A673 (cell line): Measurements from ENCODE around the gene PTGIS. TPM values are rescaled to one million over a fixed set of nuclear protein-coding genes. Genes with fewer than 3 reads are reported as not detected.

ENCODE experiments used
- BruUV-seq: library from RNA; stranded (reverse); fragments of 400-500 nt; replicated peaks from 2 replicates; lab custom pipeline; 2021; lab: Mats Ljungman, UMichigan
- CTCF ChIA-PET: fragments of 300-600 bp; sonication (Branson Sonifier 250); formaldehyde crosslinking; loops from one replicate; lab custom pipeline; 2022; ENCODE audit warnings: antibody characterized with exemption; lab: Charles Lee
- POLR2A ChIA-PET: fragments of 300-600 bp; sonication (Branson Sonifier 250); formaldehyde crosslinking; loops from one replicate; lab custom pipeline; 2022; ENCODE audit warnings: antibody characterized with exemption; ENCODE audit not compliant: low non-redundant PET; lab: Charles Lee
- DNase-seq: peaks from one replicate; pipeline ENCODE4 v3.0.0-alpha.2; 2015; ENCODE audit warnings: low spot score
- H3K27ac ChIP-seq: fragments of 200-600 bp; sonication (generic); 2 replicates; pipeline ENCODE4 v1.5.1; 2016; ENCODE audit warnings: mixed run types, low read depth, mild to moderate bottlenecking, mixed read lengths, antibody characterized with exemption, low read length; ENCODE audit not compliant: poor library complexity, severe bottlenecking
- H3K27me3 ChIP-seq: fragments of 200-600 bp; sonication (generic); replicated peaks from 2 replicates; pipeline ENCODE4 v1.6.1; 2017; ENCODE audit warnings: mixed run types, low read depth, mild to moderate bottlenecking, mixed read lengths, antibody characterized with exemption, low read length; ENCODE audit not compliant: insufficient read depth, poor library complexity
- H3K36me3 ChIP-seq: fragments of 200-600 bp; sonication (generic); 2 replicates; pipeline ENCODE4 v1.6.1; 2016; ENCODE audit warnings: mixed run types, mild to moderate bottlenecking, mixed read lengths, antibody characterized with exemption, low read length; ENCODE audit not compliant: insufficient read depth, poor library complexity, severe bottlenecking
- H3K4me1 ChIP-seq: fragments of 200-600 bp; sonication (generic); 2 replicates; pipeline ENCODE4 v1.6.1; 2017; ENCODE audit warnings: mixed run types, mild to moderate bottlenecking, mixed read lengths, antibody characterized with exemption, low read length; ENCODE audit not compliant: insufficient read depth, poor library complexity, severe bottlenecking
- H3K4me3 ChIP-seq: fragments of 200-600 bp; sonication (generic); 2 replicates; pipeline ENCODE4 v1.5.1; 2016; ENCODE audit warnings: low read depth, mixed run types, mild to moderate bottlenecking, mixed read lengths, low read length; ENCODE audit not compliant: poor library complexity, severe bottlenecking
- H3K9me3 ChIP-seq: fragments of 200-600 bp; sonication (generic); 2 replicates; pipeline ENCODE4 v1.6.1; 2016; ENCODE audit warnings: mixed run types, low read depth, mild to moderate bottlenecking, mixed read lengths, antibody characterized with exemption, low read length; ENCODE audit not compliant: poor library complexity, severe bottlenecking
- EZH2 ChIP-seq: fragments of 200-600 bp; sonication (generic); IDR thresholded peaks from 2 replicates; pipeline ENCODE4 v1.6.1; 2017; ENCODE audit warnings: borderline replicate concordance, low read depth, mild to moderate bottlenecking, mixed read lengths, antibody characterized with exemption, low read length; ENCODE audit not compliant: poor library complexity, severe bottlenecking
- intact Hi-C: fragments of 100-400 bp; cut with micrococcal nuclease; formaldehyde crosslinking; loops from one replicate; pipeline ENCODE4 v1.10.0; 2022; ENCODE audit not compliant: unreplicated experiment
- total RNA-seq: library from RNA; stranded (reverse); gene quantifications from 2 replicates; pipeline ENCODE4 v1.2.3, GENCODE V29; 2021
- TF ChIP-seq, protein P1 (sequence below): fragments of 300-800, 200-600 bp; sonication (generic); conservative IDR thresholded peaks from 2 replicates; pipeline ENCODE4 v1.5.1; 2017; ENCODE audit warnings: low read depth, mild to moderate bottlenecking, antibody characterized with exemption, low read length, moderate library complexity, mixed read lengths

PTGIS gene
- total RNA-seq, 1 experiment from 2014 or later = not detected

DNA sequence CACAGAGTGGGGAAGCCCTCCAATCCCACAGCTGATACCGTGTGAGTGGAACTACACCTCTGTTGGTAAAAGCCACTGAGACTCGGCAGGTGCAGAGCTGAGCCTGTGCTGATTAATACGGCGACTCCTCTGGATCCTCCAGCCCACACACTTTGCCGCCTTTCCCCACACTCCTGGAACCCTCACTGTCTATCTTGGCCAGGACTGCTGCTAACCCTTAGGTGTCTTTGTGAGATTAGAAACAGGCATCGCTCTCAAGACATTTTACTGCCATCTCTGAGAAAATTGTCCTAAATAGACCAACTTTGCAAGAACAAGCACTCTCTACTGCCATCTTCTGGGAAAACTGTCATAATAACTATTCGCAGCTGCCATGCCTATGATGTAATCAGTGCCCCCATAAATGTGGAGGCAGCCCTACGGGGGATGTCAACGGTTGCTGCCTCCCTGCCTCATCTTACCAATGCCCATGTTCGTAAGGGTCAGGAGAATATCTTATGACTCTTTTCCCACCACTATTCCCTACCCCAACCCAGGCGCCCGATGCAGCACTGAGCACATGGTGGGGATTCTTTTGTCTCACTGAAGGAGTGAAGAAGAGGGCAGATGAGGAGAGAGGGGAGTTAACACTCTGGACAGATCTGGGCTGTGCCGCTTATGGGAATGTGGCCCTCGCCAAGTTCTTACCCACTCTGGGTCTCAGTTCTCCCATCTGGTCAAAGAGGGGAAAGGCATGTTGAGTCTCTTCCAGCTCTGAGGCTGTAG is 59.3 kb downstream of the PTGIS start:
- no TSS peak for BruUV-seq
- DNase-seq = peak; percentile 74
- POLR2A ChIA-PET = interaction anchor here (0.6 kb wide), 1 partner anchor 163 kb away, joined by 10 read pairs; no protein-coding TSS in a partner anchor
- CTCF ChIA-PET = interaction anchor here (0.6 to 1.4 kb wide), 5 partner anchors 24 to 435 kb away, joined by 3 to 15 read pairs (median 4); no protein-coding TSS in a partner anchor
- Histone ChIP-seq H3K4me1 (peaks cover 3% of the 10 kb centered on the region), H3K4me3 (no peak overlapping the region), H3K36me3 (no peaks in the 10 kb centered on the region), H3K27me3 (peaks cover 11% of the 10 kb centered on the region), H3K9me3 (no peaks in the 10 kb centered on the region), H3K27ac (no peak overlapping the region)
- no peak for TF ChIP-seq EZH2
- TF ChIP-seq, protein P1, sequence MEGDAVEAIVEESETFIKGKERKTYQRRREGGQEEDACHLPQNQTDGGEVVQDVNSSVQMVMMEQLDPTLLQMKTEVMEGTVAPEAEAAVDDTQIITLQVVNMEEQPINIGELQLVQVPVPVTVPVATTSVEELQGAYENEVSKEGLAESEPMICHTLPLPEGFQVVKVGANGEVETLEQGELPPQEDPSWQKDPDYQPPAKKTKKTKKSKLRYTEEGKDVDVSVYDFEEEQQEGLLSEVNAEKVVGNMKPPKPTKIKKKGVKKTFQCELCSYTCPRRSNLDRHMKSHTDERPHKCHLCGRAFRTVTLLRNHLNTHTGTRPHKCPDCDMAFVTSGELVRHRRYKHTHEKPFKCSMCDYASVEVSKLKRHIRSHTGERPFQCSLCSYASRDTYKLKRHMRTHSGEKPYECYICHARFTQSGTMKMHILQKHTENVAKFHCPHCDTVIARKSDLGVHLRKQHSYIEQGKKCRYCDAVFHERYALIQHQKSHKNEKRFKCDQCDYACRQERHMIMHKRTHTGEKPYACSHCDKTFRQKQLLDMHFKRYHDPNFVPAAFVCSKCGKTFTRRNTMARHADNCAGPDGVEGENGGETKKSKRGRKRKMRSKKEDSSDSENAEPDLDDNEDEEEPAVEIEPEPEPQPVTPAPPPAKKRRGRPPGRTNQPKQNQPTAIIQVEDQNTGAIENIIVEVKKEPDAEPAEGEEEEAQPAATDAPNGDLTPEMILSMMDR = peak; percentile 64
- intact Hi-C loops = no loop called here

DNA sequence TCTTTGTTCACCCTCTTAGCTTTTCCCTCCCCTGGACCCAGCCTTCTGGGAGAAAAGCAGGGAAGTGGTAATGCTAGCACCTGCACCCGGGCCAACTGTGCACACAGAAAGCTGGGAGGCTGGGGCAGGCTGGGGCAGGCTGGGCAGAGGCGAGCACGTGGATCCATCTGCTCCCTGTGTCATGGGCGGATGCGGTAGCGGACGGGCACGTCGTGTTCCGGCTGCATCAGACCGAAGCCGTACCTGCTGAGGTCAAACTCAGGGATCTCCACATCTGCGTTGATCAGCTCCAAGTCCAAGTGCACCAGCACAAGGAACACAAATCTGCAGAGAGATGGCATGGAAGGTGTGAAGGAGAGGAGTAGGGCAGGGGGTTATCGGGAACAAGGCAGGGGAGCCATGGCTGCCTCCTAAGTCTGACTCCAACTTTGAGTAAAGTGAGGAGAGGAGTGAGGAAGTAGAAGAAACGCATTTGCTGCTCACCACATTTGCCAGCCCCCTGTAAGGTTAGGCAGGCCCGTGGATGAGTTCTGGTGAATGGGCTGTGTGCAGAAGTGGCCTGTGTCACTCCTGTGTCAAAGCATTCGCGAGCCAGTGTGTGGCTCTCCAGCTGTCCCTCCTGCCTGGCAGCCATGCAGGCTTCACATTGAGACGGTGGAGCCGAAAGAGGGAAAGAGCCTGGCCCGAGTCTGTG is 60.0 kb downstream of the PTGIS start:
- H3K27ac ChIP-seq = no peak overlapping the region
- H3K27me3 ChIP-seq = peaks cover 11% of the 10 kb centered on the region
- BruUV-seq = no TSS peak
- intact Hi-C loops = no loop called here
- H3K9me3 ChIP-seq = no peaks in the 10 kb centered on the region
- ChIA-PET CTCF (interaction anchor here (0.6 to 1.4 kb wide), 4 partner anchors 24 to 177 kb away, joined by 3 to 15 read pairs (median 4); no protein-coding TSS in a partner anchor), POLR2A (no interaction called here)
- no peak for TF ChIP-seq EZH2
- H3K36me3 ChIP-seq = no peaks in the 10 kb centered on the region
- H3K4me3 ChIP-seq = no peak overlapping the region
- H3K4me1 ChIP-seq = peaks cover 3% of the 10 kb centered on the region
- DNase-seq = no peak

DNA sequence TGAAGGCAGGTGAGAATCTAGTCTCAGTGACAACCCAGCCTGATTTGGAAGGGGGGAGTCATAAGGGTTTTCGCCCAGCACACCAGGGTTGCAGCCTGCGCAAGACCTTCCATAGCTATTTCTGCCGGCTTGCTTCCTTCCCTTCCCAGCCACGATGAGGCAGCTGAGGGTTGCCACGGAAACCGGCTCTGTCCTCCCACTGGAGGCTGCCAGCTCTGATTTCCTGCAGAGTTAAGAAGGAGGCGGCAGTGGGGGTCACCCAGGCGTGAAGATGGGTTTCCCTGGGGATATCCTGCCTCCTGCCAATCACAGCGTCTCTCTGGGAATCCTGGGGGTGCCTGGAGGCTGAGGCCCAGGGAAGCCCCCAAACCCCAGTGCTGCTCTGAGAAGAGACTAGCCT is 62.4 kb downstream of the PTGIS start:
- BruUV-seq = no TSS peak
- TF ChIP-seq, protein P1 = no peak
- TF ChIP-seq EZH2 = no peak
- POLR2A ChIA-PET = no interaction called here
- H3K4me1 ChIP-seq = peaks cover 3% of the 10 kb centered on the region
- intact Hi-C loops = no loop called here
- H3K9me3 ChIP-seq = no peaks in the 10 kb centered on the region
- no peak overlapping the region for H3K27ac ChIP-seq
- CTCF ChIA-PET = interaction anchor here (0.5 to 0.8 kb wide), 2 partner anchors 22 to 122 kb away, joined by 4 to 5 read pairs; no protein-coding TSS in a partner anchor
- no peaks in the 10 kb centered on the region for H3K36me3 ChIP-seq
- DNase-seq = peak; percentile 70
- peaks cover 5% of the 10 kb centered on the region for H3K27me3 ChIP-seq
- no peak overlapping the region for H3K4me3 ChIP-seq
